ENCODE data around the gene GPALPP1. TPM values are rescaled to one million over a fixed set of nuclear protein-coding genes. Genes with fewer than 3 reads are reported as not detected.
"Not testable (repeated sequence)": the region's sequence is repeated elsewhere in the genome, so short reads cannot be mapped to it uniquely, and the experiment has no call there.

The GPALPP1 gene
- total RNA-seq, 1 experiment from 2014 or later: 66.3 TPM

- DNase-seq (ENCODE audit: low spot score): peak; percentile 37
Measured at GRCh38 chr13:45063261-45063860, 74.0 kb downstream of the GPALPP1 start.

- DNase-seq (ENCODE audit: low spot score): not testable (repeated sequence)
Measured at GRCh38 chr13:45063889-45064288, 74.6 kb downstream of the GPALPP1 start.

- DNase-seq (ENCODE audit: low spot score): no peak
Measured at GRCh38 chr13:45064889-45065288, 75.6 kb downstream of the GPALPP1 start.

GRCh38 chr13:45068036-45069001, 79.0 kb downstream of the GPALPP1 start:
- DNase-seq (ENCODE audit: low spot score): no peak

- DNase-seq (ENCODE audit: low spot score): no peak
Measured at GRCh38 chr13:45073809-45074208, 84.5 kb downstream of the GPALPP1 start.

GRCh38 chr13:45074721-45075120, 85.4 kb downstream of the GPALPP1 start:
- DNase-seq (ENCODE audit: low spot score): no peak

- no peak for DNase-seq (ENCODE audit: low spot score)
Measured at GRCh38 chr13:45078003-45078402, 88.7 kb downstream of the GPALPP1 start.

Other genes with a start within 250 kb of the GPALPP1 start
- 5.6 and 7.3 TPM in 2 replicates for gene NUFIP1, start 67 bp upstream of the GPALPP1 start, total RNA-seq (2014; rRNA removed; shearing (Covaris generic))
- gene GTF2F2, start 131.0 kb downstream of the GPALPP1 start, total RNA-seq (2014; rRNA removed; shearing (Covaris generic)): 72.2 and 79.9 TPM in 2 replicates
- 0.29 TPM in 1 of 2 replicates, not detected in the other for gene KCTD4, start 211.5 kb downstream of the GPALPP1 start, total RNA-seq (2014; rRNA removed; shearing (Covaris generic))

Data from A172 (cell line).